GM12873 (cell line): ENCODE data around the gene ITGA11.

Experiments
- TF ChIP-seq, protein P1 (sequence below): IDR thresholded peaks from 2 replicates; pipeline ENCODE4 v1.5.1; 2012; ENCODE audit warnings: low read depth, mild to moderate bottlenecking, moderate library complexity, low read length, control low read depth; ENCODE audit not compliant: insufficient read depth; ENCODE audit errors: missing control alignments

Gene ITGA11

DNA sequence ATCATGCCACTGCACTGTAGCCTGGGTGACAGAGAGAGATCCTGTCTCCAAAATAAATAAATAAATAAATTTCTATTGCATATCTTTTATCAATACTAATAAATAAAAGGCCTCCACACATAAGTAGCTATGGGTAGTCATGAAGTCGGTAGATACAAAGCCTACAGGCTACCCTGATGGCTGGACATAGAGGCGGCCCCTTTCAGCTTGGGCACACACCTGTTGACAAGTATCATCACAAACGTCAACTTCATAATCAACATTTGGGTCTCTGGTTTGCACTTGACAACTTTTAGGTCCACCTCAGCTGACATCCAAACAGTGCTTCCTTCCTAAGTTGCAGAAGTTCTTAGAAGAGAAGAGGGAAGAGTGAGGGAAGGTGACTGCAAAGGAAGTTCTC, 53.4 kb downstream of the ITGA11 start:
- TF ChIP-seq, protein P1, sequence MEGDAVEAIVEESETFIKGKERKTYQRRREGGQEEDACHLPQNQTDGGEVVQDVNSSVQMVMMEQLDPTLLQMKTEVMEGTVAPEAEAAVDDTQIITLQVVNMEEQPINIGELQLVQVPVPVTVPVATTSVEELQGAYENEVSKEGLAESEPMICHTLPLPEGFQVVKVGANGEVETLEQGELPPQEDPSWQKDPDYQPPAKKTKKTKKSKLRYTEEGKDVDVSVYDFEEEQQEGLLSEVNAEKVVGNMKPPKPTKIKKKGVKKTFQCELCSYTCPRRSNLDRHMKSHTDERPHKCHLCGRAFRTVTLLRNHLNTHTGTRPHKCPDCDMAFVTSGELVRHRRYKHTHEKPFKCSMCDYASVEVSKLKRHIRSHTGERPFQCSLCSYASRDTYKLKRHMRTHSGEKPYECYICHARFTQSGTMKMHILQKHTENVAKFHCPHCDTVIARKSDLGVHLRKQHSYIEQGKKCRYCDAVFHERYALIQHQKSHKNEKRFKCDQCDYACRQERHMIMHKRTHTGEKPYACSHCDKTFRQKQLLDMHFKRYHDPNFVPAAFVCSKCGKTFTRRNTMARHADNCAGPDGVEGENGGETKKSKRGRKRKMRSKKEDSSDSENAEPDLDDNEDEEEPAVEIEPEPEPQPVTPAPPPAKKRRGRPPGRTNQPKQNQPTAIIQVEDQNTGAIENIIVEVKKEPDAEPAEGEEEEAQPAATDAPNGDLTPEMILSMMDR, result no peak

DNA sequence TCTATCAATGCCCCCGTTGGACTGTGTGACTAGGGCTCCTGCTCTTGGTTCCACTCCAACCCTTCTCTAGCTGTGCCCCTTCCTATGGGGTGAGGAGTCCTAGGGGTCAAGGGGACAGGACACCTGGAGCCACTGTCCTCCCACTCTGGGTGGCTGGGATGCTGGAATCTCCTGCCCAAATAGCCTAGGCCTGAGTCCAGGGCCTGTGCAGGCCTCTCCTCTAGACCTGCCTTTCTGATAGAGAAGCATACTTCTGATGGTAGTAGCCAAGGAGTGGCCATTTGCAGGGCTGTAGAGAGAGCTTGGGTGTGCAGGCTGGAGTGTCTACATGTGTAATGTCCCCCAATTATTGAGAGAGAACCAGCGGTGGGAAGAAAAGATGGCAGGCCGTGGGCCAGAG, 54.2 kb downstream of the ITGA11 start:
- TF ChIP-seq, protein P1, result no peak

DNA sequence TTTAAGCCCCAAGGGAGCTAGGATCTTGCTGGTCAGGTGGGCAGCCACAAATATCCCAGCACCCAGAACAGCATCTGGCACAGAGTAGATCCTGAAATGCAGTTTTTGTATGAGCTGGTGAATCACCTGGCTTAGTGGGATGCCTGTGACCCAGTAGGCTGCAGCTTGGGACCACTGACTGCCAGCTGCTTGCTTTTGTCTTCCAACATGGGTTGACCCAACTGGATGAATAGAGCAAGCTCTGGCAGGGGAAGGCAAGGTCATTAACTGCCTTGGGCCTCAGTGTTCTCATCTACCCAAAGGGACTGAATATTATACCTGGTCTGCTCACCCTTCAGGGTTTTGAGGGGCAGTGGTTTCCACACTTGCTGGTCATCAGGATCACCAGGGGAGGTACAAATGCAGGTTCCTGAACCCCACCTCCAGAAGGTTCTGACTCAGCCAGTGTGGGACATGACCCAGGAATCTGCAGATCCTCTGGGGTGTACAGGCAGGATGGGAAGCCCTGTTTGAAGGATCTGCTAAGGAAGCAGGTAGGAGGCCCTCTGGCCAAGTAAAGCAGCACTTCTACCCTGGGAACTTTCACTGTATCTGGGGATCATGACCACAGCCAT, 55.4 kb downstream of the ITGA11 start:
- TF ChIP-seq, protein P1, result no peak

DNA sequence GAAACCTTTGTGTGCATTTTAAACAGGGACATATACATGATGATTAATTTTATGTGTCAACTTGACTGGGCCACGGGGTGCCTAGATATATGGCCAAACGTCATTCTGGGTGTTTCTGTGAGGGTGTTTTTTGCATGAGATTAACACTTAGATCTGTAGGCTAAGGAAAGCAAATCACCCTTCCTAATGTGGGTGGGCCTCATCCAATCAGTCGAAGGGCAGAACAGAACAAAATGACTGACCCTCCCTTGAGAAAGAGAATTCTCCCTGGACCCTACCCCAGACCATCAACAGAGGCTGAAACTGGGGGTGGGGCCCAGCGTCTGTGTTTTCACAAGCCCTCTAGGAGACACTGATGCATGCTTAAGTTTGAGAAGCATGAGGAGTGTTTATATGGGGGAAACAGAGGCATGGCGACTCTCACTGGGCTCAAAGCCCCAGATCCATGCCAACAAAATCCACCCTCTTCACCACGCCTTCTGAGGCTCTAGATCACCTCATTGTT, 56.2 kb downstream of the ITGA11 start:
- TF ChIP-seq, protein P1, result no peak

DNA sequence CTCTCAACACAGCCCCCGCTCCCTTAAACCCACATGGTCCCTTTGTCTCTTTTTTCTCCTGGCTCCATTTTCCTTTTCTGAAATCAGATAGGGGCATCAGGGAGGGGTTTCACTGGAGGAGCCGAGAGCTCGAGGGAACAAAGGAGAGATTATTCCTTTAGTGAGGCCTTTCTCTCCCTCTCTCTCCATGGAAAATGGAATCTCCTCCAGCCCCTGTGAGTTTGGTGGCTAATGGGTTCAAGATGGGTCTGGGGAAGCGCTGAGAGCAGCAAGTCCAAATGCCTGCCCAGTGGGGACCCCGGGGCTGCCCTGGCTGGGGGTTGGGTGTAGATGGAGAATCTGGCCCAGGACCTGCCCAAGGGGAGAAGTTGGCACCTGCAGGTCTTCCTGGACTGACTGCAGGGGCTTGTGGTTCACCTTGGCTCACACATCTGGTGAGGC, 56.8 kb downstream of the ITGA11 start:
- TF ChIP-seq, protein P1, result no peak

DNA sequence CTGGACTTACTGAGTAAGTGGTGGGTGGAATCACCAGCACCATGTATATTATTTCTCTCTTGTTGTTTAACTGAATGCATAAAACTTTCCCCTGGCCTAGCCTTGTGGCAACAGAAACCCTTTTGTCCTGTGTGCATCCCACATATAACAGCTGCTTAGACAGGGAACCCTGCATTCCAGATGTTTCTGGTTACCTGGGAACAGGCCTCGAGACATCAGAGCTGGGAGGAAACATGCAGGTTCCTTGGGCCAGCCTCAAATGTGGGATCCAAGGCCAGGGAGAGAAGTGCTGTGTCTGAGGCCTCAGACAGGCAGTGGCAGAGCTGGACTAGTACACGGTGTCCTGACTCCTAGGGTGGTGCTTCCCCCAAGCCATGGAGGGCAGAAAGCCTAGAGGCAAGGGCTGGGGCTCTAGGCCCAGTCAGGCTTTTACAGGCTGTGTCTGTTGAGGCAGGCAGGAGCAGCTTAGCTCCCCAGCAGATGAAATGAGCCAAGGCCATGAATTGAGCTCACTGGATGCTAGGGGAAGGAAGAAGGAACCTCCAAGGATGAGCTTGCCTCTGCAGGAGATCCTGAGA, 57.7 kb downstream of the ITGA11 start:
- TF ChIP-seq, protein P1, result no peak

DNA sequence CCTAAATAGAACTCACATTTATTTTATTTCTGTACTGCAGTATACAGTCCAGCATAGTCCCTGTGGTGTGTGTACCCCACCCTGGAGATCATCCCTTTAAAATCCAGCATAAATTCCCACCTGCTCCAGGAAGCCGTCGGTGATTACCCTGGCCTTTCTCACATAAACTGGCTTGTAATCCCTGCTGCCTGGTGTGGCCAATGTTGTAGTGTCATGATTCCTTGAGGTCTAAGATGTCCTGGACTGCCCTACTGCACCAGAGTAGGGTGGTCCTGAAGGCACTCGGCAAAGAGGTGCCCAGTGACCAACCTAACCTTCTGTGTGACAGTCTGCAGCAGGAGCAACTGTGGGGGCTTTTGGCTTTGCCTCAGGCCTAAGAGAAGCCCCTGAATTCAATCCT, 58.9 kb downstream of the ITGA11 start:
- TF ChIP-seq, protein P1, result no peak
